ENCODE results near the gene LRP1.

DNA sequence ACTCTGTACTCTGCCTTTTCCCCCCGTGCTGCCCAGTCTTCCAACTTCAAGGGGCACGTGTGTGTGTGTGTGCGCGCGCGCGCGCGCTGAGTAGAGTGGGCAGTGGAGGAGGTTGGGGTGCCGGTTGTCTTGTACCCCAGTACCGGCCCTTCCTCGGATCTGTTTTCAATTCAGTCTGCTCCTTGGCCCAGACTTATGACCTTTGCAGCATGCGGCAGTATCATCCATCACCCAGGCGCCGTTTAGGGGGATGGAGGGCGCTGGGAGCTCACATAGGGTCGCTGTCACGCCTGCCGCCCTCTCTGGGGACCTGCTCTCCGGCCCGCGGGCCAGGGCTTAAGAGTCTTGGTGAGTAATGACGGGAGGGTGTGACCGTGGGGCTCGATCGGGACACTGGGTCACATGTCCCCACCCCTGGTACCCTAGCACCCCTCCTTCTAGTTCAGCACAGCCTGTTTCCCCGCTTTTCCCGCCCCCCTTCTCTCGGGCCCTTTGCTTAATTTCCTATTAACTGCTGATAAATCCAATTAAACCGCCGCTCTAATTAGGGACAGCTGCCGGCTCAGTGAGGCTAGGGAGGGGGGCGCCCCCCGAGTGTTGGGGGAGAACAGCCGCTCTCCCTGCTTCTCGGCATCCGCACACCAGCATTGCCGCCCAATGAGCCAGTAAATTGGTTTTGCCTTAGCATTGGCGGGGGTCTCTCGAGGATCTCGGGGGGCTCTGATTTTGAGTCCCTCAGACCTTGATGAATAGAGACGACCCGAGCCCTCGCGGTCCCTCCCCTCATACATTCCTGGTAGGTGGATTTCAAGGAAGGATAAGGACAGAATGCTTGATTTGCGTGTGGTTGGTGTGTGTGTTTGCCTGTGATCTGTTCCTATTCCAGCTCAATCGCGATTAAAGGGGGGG lies 113.4 kb downstream of the LRP1 start:
- TF ChIP-seq, protein P1, sequence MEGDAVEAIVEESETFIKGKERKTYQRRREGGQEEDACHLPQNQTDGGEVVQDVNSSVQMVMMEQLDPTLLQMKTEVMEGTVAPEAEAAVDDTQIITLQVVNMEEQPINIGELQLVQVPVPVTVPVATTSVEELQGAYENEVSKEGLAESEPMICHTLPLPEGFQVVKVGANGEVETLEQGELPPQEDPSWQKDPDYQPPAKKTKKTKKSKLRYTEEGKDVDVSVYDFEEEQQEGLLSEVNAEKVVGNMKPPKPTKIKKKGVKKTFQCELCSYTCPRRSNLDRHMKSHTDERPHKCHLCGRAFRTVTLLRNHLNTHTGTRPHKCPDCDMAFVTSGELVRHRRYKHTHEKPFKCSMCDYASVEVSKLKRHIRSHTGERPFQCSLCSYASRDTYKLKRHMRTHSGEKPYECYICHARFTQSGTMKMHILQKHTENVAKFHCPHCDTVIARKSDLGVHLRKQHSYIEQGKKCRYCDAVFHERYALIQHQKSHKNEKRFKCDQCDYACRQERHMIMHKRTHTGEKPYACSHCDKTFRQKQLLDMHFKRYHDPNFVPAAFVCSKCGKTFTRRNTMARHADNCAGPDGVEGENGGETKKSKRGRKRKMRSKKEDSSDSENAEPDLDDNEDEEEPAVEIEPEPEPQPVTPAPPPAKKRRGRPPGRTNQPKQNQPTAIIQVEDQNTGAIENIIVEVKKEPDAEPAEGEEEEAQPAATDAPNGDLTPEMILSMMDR (IDR thresholded peaks at IDR 0.05): no peak
- no peak for TF ChIP-seq POLR2A (IDR thresholded peaks at IDR 0.05)

Measured in prostate gland (tissue), 2 donors.